Neural cell (in vitro differentiated cells): ENCODE measurements around the gene DACH1. TPM values are rescaled to one million over a fixed set of nuclear protein-coding genes. Genes with fewer than 3 reads are reported as not detected.

ENCODE experiments used
- H2AFZ ChIP-seq: fragments of 200-600, 300-800 bp; sonication (generic), shearing (Covaris generic); 2 replicates; pipeline ENCODE4 v1.6.0; 2014; ENCODE audit warnings: low read depth, mild to moderate bottlenecking, antibody characterized with exemption, low read length, moderate library complexity
- H3F3A ChIP-seq: fragments of 200-600 bp; shearing (Covaris generic); 2 replicates; pipeline ENCODE4 v1.6.1; 2016; ENCODE audit warnings: mild to moderate bottlenecking, moderate library complexity, mixed read lengths, antibody characterized with exemption, low read length; ENCODE audit not compliant: insufficient read depth, poor library complexity, severe bottlenecking
- H3K27ac ChIP-seq: fragments of 200-600, 300-800 bp; sonication (generic), shearing (Covaris generic); 2 replicates; pipeline ENCODE4 v1.5.1; 2014; ENCODE audit warnings: mild to moderate bottlenecking, low read length, moderate library complexity
- H3K27me3 ChIP-seq: fragments of 300-800, 200-600 bp; sonication (generic), shearing (Covaris generic); 2 replicates; pipeline ENCODE4 v1.6.0; 2014; ENCODE audit warnings: mild to moderate bottlenecking, low read depth, low read length, moderate library complexity; ENCODE audit not compliant: insufficient read depth
- H3K36me3 ChIP-seq: fragments of 300-800, 200-600 bp; sonication (generic), shearing (Covaris generic); 2 replicates; pipeline ENCODE4 v1.5.1; 2014; ENCODE audit warnings: mild to moderate bottlenecking, antibody characterized with exemption, low read length, moderate library complexity; ENCODE audit not compliant: insufficient read depth
- H3K4me2 ChIP-seq: fragments of 300-800, 200-600 bp; sonication (generic), shearing (Covaris generic); 2 replicates; pipeline ENCODE4 v1.6.0; 2014; ENCODE audit warnings: mild to moderate bottlenecking, low read length
- H3K4me3 ChIP-seq: fragments of 300-800, 200-600 bp; sonication (generic), shearing (Covaris generic); 2 replicates; pipeline ENCODE4 v1.5.1; 2014; ENCODE audit warnings: mild to moderate bottlenecking, low read length, moderate library complexity
- H3K79me2 ChIP-seq: fragments of 200-600 bp; shearing (Covaris generic); replicated peaks from 2 replicates; pipeline ENCODE4 v1.6.0; 2014; ENCODE audit warnings: mild to moderate bottlenecking, low read length, moderate library complexity; ENCODE audit not compliant: insufficient read depth
- H3K9ac ChIP-seq: fragments of 300-800, 200-600 bp; sonication (generic), shearing (Covaris generic); 2 replicates; pipeline ENCODE4 v1.6.1; 2016; ENCODE audit warnings: mild to moderate bottlenecking, low read length, mixed read lengths
- H3K9me2 ChIP-seq: fragments of 200-600 bp; shearing (Covaris generic); 2 replicates; pipeline ENCODE4 v1.6.1; 2016; ENCODE audit warnings: mild to moderate bottlenecking, low read length, mixed read lengths; ENCODE audit not compliant: insufficient read depth
- H3K9me3 ChIP-seq: fragments of 200-600, 300-800 bp; sonication (generic), shearing (Covaris generic); 2 replicates; pipeline ENCODE4 v1.6.1; 2016; ENCODE audit warnings: mild to moderate bottlenecking, mixed run types, low read length, moderate library complexity, mixed read lengths
- H4K20me1 ChIP-seq: fragments of 200-600 bp; shearing (Covaris generic); 2 replicates; pipeline ENCODE4 v1.6.1; 2016; ENCODE audit warnings: mild to moderate bottlenecking, mixed run types; ENCODE audit not compliant: insufficient read depth
- CTCF ChIP-seq: fragments of 450-650 bp; IDR thresholded peaks from 2 replicates; pipeline ENCODE4 v1.5.1; 2014; ENCODE audit warnings: antibody characterized with exemption, mild to moderate bottlenecking, moderate library complexity; ENCODE audit not compliant: poor library complexity, severe bottlenecking
- EP300 ChIP-seq: fragments of 450-650 bp; conservative IDR thresholded peaks from 2 replicates; pipeline ENCODE4 v1.6.1; 2014; ENCODE audit warnings: antibody characterized with exemption, mild to moderate bottlenecking, moderate library complexity; ENCODE audit not compliant: poor library complexity, severe bottlenecking
- EZH2 ChIP-seq: fragments of 200-600, 300-800 bp; shearing (Covaris generic), sonication (generic); IDR thresholded peaks from 2 replicates; pipeline ENCODE4 v1.6.1; 2014; ENCODE audit warnings: antibody characterized with exemption, low read length, borderline replicate concordance, mild to moderate bottlenecking; ENCODE audit not compliant: insufficient read depth, poor library complexity, severe bottlenecking
- MXI1 ChIP-seq: fragments of 450-650 bp; conservative IDR thresholded peaks from 2 replicates; pipeline ENCODE4 v1.6.1; 2014; ENCODE audit warnings: antibody characterized with exemption, mild to moderate bottlenecking; ENCODE audit not compliant: poor library complexity, severe bottlenecking
- POLR2AphosphoS5 ChIP-seq: IDR thresholded peaks from 2 replicates; pipeline ENCODE4 v1.6.1; 2012
- RAD21 ChIP-seq: fragments of 450-650 bp; conservative IDR thresholded peaks from 2 replicates; pipeline ENCODE4 v1.6.1; 2014; ENCODE audit warnings: antibody characterized with exemption, mild to moderate bottlenecking, moderate library complexity
- REST ChIP-seq: IDR thresholded peaks from 2 replicates; pipeline ENCODE4 v1.6.1; 2012; ENCODE audit warnings: borderline replicate concordance
- SMC3 ChIP-seq: fragments of 450-650 bp; conservative IDR thresholded peaks from 2 replicates; pipeline ENCODE4 v1.6.1; 2014; ENCODE audit warnings: antibody characterized with exemption, mild to moderate bottlenecking, moderate library complexity; ENCODE audit not compliant: poor library complexity
- TAF1 ChIP-seq: IDR thresholded peaks from 2 replicates; pipeline ENCODE4 v1.6.1; 2012; ENCODE audit warnings: low read depth
- polyA plus RNA-seq: library from polyadenylated mRNA; depleted of rRNA; stranded (reverse); fragments of >200 nt; gene quantifications from 2 replicates; pipeline ENCODE4 v1.2.3, GENCODE V29; 2014

Gene DACH1
- polyA plus RNA-seq, 1 donor from 2014 or later = 20.0 TPM

GRCh38 chr13:71412231-71412630 is 454.8 kb downstream of the DACH1 start:
- no peak for TF ChIP-seq SMC3
- TF ChIP-seq TAF1 = no peak
- no peak for TF ChIP-seq POLR2AphosphoS5
- TF ChIP-seq MXI1 = no peak
- no peak for TF ChIP-seq REST
- no peak for TF ChIP-seq CTCF
- no peak for TF ChIP-seq RAD21
- no peak for TF ChIP-seq EZH2
- Histone ChIP-seq H3K36me3 (no peaks in the 10 kb centered on the region), H3K9ac (no peak overlapping the region), H4K20me1 (no peaks in the 10 kb centered on the region), H2AFZ (no peak overlapping the region), H3K79me2 (no peaks in the 10 kb centered on the region), H3K4me3 (no peak overlapping the region), H3K27me3 (no peaks in the 10 kb centered on the region), H3K9me3 (no peaks in the 10 kb centered on the region), H3K9me2 (no peaks in the 10 kb centered on the region), H3K4me2 (no peak overlapping the region), H3F3A (no peaks in the 10 kb centered on the region), H3K27ac (no peak overlapping the region)

GRCh38 chr13:71408416-71408815 is 458.6 kb downstream of the DACH1 start:
- Histone ChIP-seq H3K4me3 (no peak overlapping the region), H4K20me1 (no peaks in the 10 kb centered on the region), H3K4me2 (no peak overlapping the region), H3K9me3 (no peaks in the 10 kb centered on the region), H3K9me2 (no peaks in the 10 kb centered on the region), H2AFZ (no peak overlapping the region), H3K79me2 (no peaks in the 10 kb centered on the region), H3K9ac (no peak overlapping the region), H3K27me3 (no peaks in the 10 kb centered on the region), H3K27ac (no peak overlapping the region), H3K36me3 (no peaks in the 10 kb centered on the region), H3F3A (no peaks in the 10 kb centered on the region)
- TF ChIP-seq RAD21 (no peak), TAF1 (no peak)

GRCh38 chr13:71399631-71400215 is 467.3 kb downstream of the DACH1 start:
- no peaks in the 10 kb centered on the region for H3K27me3 ChIP-seq
- H3K79me2 ChIP-seq = no peaks in the 10 kb centered on the region
- H4K20me1 ChIP-seq = no peaks in the 10 kb centered on the region
- H3K4me3 ChIP-seq = no peak overlapping the region
- no peak overlapping the region for H3K27ac ChIP-seq
- H3F3A ChIP-seq = no peaks in the 10 kb centered on the region
- no peak overlapping the region for H3K9ac ChIP-seq
- H3K4me2 ChIP-seq = no peak overlapping the region
- no peak for TF ChIP-seq POLR2AphosphoS5
- TF ChIP-seq EP300 = no peak
- no peak for TF ChIP-seq EZH2
- TF ChIP-seq CTCF = no peak
- no peak for TF ChIP-seq MXI1
- no peak for TF ChIP-seq SMC3
- no peak for TF ChIP-seq REST
- no peak for TF ChIP-seq RAD21
- no peak for TF ChIP-seq TAF1
- H3K9me2 ChIP-seq = no peaks in the 10 kb centered on the region
- no peaks in the 10 kb centered on the region for H3K9me3 ChIP-seq
- no peak overlapping the region for H2AFZ ChIP-seq
- no peaks in the 10 kb centered on the region for H3K36me3 ChIP-seq
